GM12878 (cell line): ENCODE measurements around the gene CCNG1. TPM values are rescaled to one million over a fixed set of nuclear protein-coding genes. Genes with fewer than 3 reads are reported as not detected.

Experiments
- ATAC-seq: fragments of 200-7000 bp; cut with Tn5 transposase; 3 replicates; pipeline ENCODE4 v1.9.1; 2020; ENCODE audit warnings: mild to moderate bottlenecking, moderate library complexity
- BruUV-seq: library from RNA; stranded (reverse); fragments of 400-500 nt; replicated peaks from 2 replicates; lab custom pipeline; 2021; lab: Mats Ljungman, UMichigan
- CTCF ChIA-PET: fragments of 300-600 bp; sonication (Branson Sonifier 250); formaldehyde crosslinking; extraction: SDS; loops from one replicate; lab custom pipeline; 2021; ENCODE audit warnings: inconsistent platforms; lab: Yijun Ruan, JAX
- POLR2A ChIA-PET: fragments of 350-600 bp; formaldehyde crosslinking; extraction: SDS; loops from one replicate; lab custom pipeline; 2021; ENCODE audit warnings: inconsistent platforms; lab: Charles Lee
- RAD21 ChIA-PET: fragments of 300-600 bp; sonication (Branson Sonifier 250); formaldehyde crosslinking; loops from one replicate; lab custom pipeline; 2023; ENCODE audit warnings: antibody characterized with exemption; ENCODE audit not compliant: unreplicated experiment; lab: Charles Lee
- SMC1A ChIA-PET: fragments of 300-600 bp; sonication (Branson Sonifier 250); formaldehyde crosslinking; loops from one replicate; lab custom pipeline; 2023; ENCODE audit not compliant: unreplicated experiment, uncharacterized antibody; lab: Charles Lee
- DNase-seq: peaks from one replicate; pipeline ENCODE4 v3.0.0-alpha.2; 2011; ENCODE audit warnings: low read depth, low spot score
- FAIRE-seq: peaks from 3 replicates; lab custom pipeline; 2011; peaks lifted over from hg19 to GRCh38; lab: Jason Lieb, UNC
- H2AFZ ChIP-seq: 2 replicates; pipeline ENCODE4 v1.6.0; 2011; ENCODE audit warnings: low read depth, low read length, control low read depth; ENCODE audit not compliant: control insufficient read depth
- H3K27ac ChIP-seq: 2 replicates; pipeline ENCODE4 v1.5.1; 2011; ENCODE audit warnings: control low read depth; ENCODE audit not compliant: control insufficient read depth, insufficient read depth
- H3K27me3 ChIP-seq, 2 experiments: replicated peaks in 1 of 2; 2 replicates each; pipeline versions ENCODE4 v1.6.0 to v1.6.1; 2011; ENCODE audit warnings: low read length in 1 of 2; ENCODE audit not compliant: control insufficient read depth in 2 of 2, insufficient read depth in 2 of 2
- H3K36me3 ChIP-seq, 2 experiments: 2 replicates each; pipeline ENCODE4 v1.5.1; 2011; ENCODE audit warnings: low read length in 1 of 2; ENCODE audit not compliant: control insufficient read depth in 2 of 2, insufficient read depth in 2 of 2
- H3K4me1 ChIP-seq: 2 replicates; pipeline ENCODE4 v1.6.1; 2011; ENCODE audit warnings: mild to moderate bottlenecking, low read length, moderate library complexity, mixed read lengths; ENCODE audit not compliant: control insufficient read depth, insufficient read depth
- H3K4me2 ChIP-seq: 2 replicates; pipeline ENCODE4 v1.6.0; 2011; ENCODE audit warnings: control low read depth; ENCODE audit not compliant: control insufficient read depth, insufficient read depth
- H3K4me3 ChIP-seq: fragments of 200-600 bp; sonication (generic); 2 replicates; pipeline ENCODE4 v1.5.1; 2016
- H3K79me2 ChIP-seq: 2 replicates; pipeline ENCODE4 v1.6.0; 2011; ENCODE audit warnings: low read length; ENCODE audit not compliant: control insufficient read depth, insufficient read depth
- H3K9ac ChIP-seq: 2 replicates; pipeline ENCODE4 v1.8.0; 2011; ENCODE audit warnings: low read length, control low read depth, mixed read lengths; ENCODE audit not compliant: control insufficient read depth, insufficient read depth
- H3K9me3 ChIP-seq: replicated peaks from 3 replicates; pipeline ENCODE4 v1.5.1; 2011; ENCODE audit warnings: mild to moderate bottlenecking, low read length; ENCODE audit not compliant: control insufficient read depth, insufficient read depth
- H4K20me1 ChIP-seq: 2 replicates; pipeline ENCODE4 v1.6.0; 2011; ENCODE audit not compliant: control insufficient read depth, insufficient read depth
- ASH2L ChIP-seq: fragments of 300-600, 200-600 bp; sonication (generic); IDR thresholded peaks from 2 replicates; pipeline ENCODE4 v1.6.1; 2017; ENCODE audit warnings: low read depth, mild to moderate bottlenecking, borderline replicate concordance
- ATF7 ChIP-seq: fragments of 450-650 bp; IDR thresholded peaks from 2 replicates; pipeline ENCODE4 v1.6.1; 2016; ENCODE audit warnings: low read depth, mild to moderate bottlenecking
- BCL3 ChIP-seq: IDR thresholded peaks from 2 replicates; pipeline ENCODE4 v1.6.1; 2011; ENCODE audit warnings: borderline replicate concordance, low read depth, mild to moderate bottlenecking, moderate library complexity, low read length; ENCODE audit not compliant: insufficient read depth, poor library complexity, severe bottlenecking
- CBFB ChIP-seq: IDR thresholded peaks from 2 replicates; pipeline ENCODE4 v1.6.1; 2016; ENCODE audit warnings: antibody characterized with exemption, low read depth
- CEBPB ChIP-seq, 2 experiments: fragments of 150-350 bp in 1 of 2; IDR thresholded peaks; 2 replicates each; pipeline ENCODE4 v1.6.1; 2012 to 2014; ENCODE audit warnings: low read depth in 2 of 2, low read length in 2 of 2, borderline replicate concordance in 1 of 2, inconsistent platforms in 1 of 2
- CHD2 ChIP-seq: IDR thresholded peaks from 2 replicates; pipeline ENCODE4 v1.6.1; 2011; ENCODE audit warnings: low read depth, low read length, improper control_type of control experiment, borderline replicate concordance
- FOXK2 ChIP-seq: fragments of 450-650 bp; IDR thresholded peaks from 2 replicates; pipeline ENCODE4 v1.6.1; 2017; ENCODE audit warnings: mild to moderate bottlenecking, moderate library complexity
- GABPA ChIP-seq: IDR thresholded peaks from 2 replicates; pipeline ENCODE4 v1.6.1; 2014; ENCODE audit warnings: antibody characterized with exemption, low read depth, mild to moderate bottlenecking, inconsistent platforms
- IRF5 ChIP-seq: fragments of 450-650 bp; IDR thresholded peaks from 2 replicates; pipeline ENCODE4 v1.6.1; 2017; ENCODE audit warnings: borderline replicate concordance
- MTA3 ChIP-seq: IDR thresholded peaks from 2 replicates; pipeline ENCODE4 v1.6.1; 2012; ENCODE audit warnings: low read length, inconsistent platforms, borderline replicate concordance
- MXI1 ChIP-seq: fragments of 150-350 bp; IDR thresholded peaks from 2 replicates; pipeline ENCODE4 v1.6.1; 2011; ENCODE audit warnings: low read depth, mild to moderate bottlenecking, inconsistent platforms, low read length, improper control_type of control experiment
- NFYA ChIP-seq: IDR thresholded peaks from 2 replicates; pipeline ENCODE4 v1.6.1; 2011; ENCODE audit warnings: low read depth, mild to moderate bottlenecking, low read length, improper control_type of control experiment, borderline replicate concordance
- POLR2AphosphoS2 ChIP-seq: IDR thresholded peaks from 2 replicates; pipeline ENCODE4 v1.6.1; 2011; ENCODE audit warnings: low read depth, mild to moderate bottlenecking, low read length, improper control_type of control experiment, moderate library complexity
- USF2 ChIP-seq: IDR thresholded peaks from 2 replicates; pipeline ENCODE4 v1.6.1; 2011; ENCODE audit warnings: low read depth, low read length, improper control_type of control experiment, borderline replicate concordance
- ZBTB4 ChIP-seq: fragments of 450-650 bp; formaldehyde crosslinking; IDR thresholded peaks from 2 replicates; pipeline ENCODE4 v1.4.0; 2022; ENCODE audit warnings: mild to moderate bottlenecking, moderate library complexity
- ZNF24 ChIP-seq: fragments of 450-650 bp; IDR thresholded peaks from 2 replicates; pipeline ENCODE4 v1.6.1; 2017; ENCODE audit warnings: antibody characterized with exemption, mild to moderate bottlenecking
- ZNF622 ChIP-seq: fragments of 450-650 bp; IDR thresholded peaks from 2 replicates; pipeline ENCODE4 v1.6.1; 2017; ENCODE audit warnings: mild to moderate bottlenecking, inconsistent platforms
- ZSCAN29 ChIP-seq: fragments of 450-650 bp; IDR thresholded peaks from 2 replicates; pipeline ENCODE4 v1.6.1; 2017; ENCODE audit warnings: mild to moderate bottlenecking, moderate library complexity
- ZZZ3 ChIP-seq: IDR thresholded peaks from 2 replicates; pipeline ENCODE4 v1.6.1; 2011; ENCODE audit warnings: low read depth; ENCODE audit not compliant: control insufficient read depth, insufficient read length
- in situ Hi-C: fragments of 300-500 bp; cut with MboI; formaldehyde crosslinking; loops from 9 replicates; pipeline ENCODE4 v1.14.3; 2018; ENCODE audit warnings: mixed read lengths
- intact Hi-C: fragments of 100-400 bp; cut with micrococcal nuclease; formaldehyde crosslinking; loops from one replicate; pipeline ENCODE4 v1.14.2; 2022; ENCODE audit not compliant: unreplicated experiment
- polyA plus RNA-seq, 11 experiments: library from polyadenylated mRNA; depleted of rRNA in 4 of 11; unstranded in 6 of 11; stranded (reverse) in 5 of 11; fragments of >200 nt; fragmentation: Nextera tagmentation in 4 of 11; fragmentation: Illumina TruSeq in 1 of 11; extraction: Ambion mirVana in 4 of 11; extraction: Trizol in 1 of 11; gene quantifications; 1 replicate in 1 of 11; 2 replicates in 10 of 11; pipeline versions ENCODE4 v1.2.1 to v1.2.3, GENCODE V29; 2011 to 2016; ENCODE audit warnings: inconsistent platforms in 2 of 11, missing spikeins in 2 of 11, low read depth in 1 of 11
- total RNA-seq, 4 experiments: library from RNA; depleted of rRNA in 3 of 4; stranded (reverse); fragments of >200 nt in 3 of 4; fragmentation: Illumina TruSeq in 1 of 4; extraction: Trizol in 1 of 4; gene quantifications; 2 replicates each; pipeline versions ENCODE4 v1.2.1 to v1.2.3, GENCODE V29; 2013 to 2021

The CCNG1 gene
- total and polyA plus RNA-seq, 10 of the 15 experiments (the other 5 are each of a cell fraction or from before 2014, with no cell fraction given) = 90.1 to 274 (median 200) TPM

- FAIRE-seq (no peak), DNase-seq (no peak), ATAC-seq (no peak)
- H3K27ac ChIP-seq = peak overlapping the region; percentile 89; the same call in 1 of the 2 replicates
- ChIA-PET POLR2A (interaction anchor here (0.6 to 4.9 kb wide), 4 partner anchors 10 to 45 kb away, joined by 4 to 61 read pairs (median 24); partner anchors contain the start of gene MAT2B), CTCF (interaction anchor here (0.6 to 1.6 kb wide), 3 partner anchors 8 to 577 kb away, joined by 3 to 9 read pairs (median 4); partner anchors contain the start of gene MAT2B), RAD21 (interaction anchor here (6.2 kb wide), 1 partner anchor 23 kb away, joined by 78 read pairs; the partner anchor contains the start of gene CCNG1), SMC1A (interaction anchor here (0.6 to 9.3 kb wide), 2 partner anchors 22 to 40 kb away, joined by 3 to 142 read pairs; partner anchors contain the start of gene CCNG1)
- peak overlapping the region; percentile 40 for H2AFZ ChIP-seq
- H3K36me3 ChIP-seq = peaks cover 1 to 6% of the 10 kb centered on the region in 2 experiments; a peak in 3 of 4 replicates
- peak overlapping the region; percentile 95 for H3K4me2 ChIP-seq
- H3K4me3 ChIP-seq = peak overlapping the region; percentile 49; the same call in 1 of the 2 replicates
- no peaks in the 10 kb centered on the region for H4K20me1 ChIP-seq
- H3K9me3 ChIP-seq = no peaks in the 10 kb centered on the region
- in situ Hi-C loops (no loop called here), intact Hi-C loops (no loop called here)
- H3K9ac ChIP-seq = no peak overlapping the region
- H3K4me1 ChIP-seq = no peaks in the 10 kb centered on the region; the same call in 1 of the 2 replicates
- TF ChIP-seq IRF5 (no peak), CHD2 (no peak), MXI1 (no peak), MTA3 (no peak), ZNF622 (no peak), POLR2AphosphoS2 (no peak), ASH2L (no peak), ZSCAN29 (no peak), CEBPB (IDR thresholded peaks at IDR 0.05; ENCODE audit: borderline replicate concordance in 1 of 2, low read depth in 2 of 2, low read length in 2 of 2) (no peak), USF2 (no peak), FOXK2 (no peak), NFYA (no peak), GABPA (no peak), ZZZ3 (no peak), ATF7 (no peak), ZBTB4 (CRISPR knock-in tag) (no peak), ZNF24 (no peak), CBFB (no peak), BCL3 (no peak)
- no peaks in the 10 kb centered on the region for H3K27me3 ChIP-seq
- peaks cover 64% of the 10 kb centered on the region for H3K79me2 ChIP-seq
- BruUV-seq = no TSS peak
Measured at GRCh38 chr5:163463063-163463435, 25.7 kb downstream of the CCNG1 start.
